Measurements from ENCODE around the gene MAML2.

MAML2 gene

DNA sequence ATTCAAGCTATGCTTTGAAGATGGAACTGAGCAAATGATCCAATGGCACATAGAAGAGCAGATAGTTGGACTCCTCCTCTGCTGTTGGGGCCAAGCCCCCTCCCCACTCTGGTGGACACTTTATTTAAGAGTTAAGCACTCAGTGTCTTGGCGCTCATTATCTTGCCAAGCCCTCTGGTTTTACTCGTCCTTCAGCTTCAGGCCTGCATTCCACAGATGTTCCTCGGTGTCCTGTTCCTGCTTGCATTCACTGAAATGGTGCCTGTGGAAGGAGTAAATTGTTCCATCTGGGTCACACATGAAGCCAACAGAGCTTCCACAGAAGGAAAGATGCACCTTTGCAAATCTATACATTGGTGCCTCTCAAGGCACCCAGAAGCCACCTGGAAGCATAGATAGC lies 26.1 kb downstream of the MAML2 start:
- DNase-seq, result no peak

DNA sequence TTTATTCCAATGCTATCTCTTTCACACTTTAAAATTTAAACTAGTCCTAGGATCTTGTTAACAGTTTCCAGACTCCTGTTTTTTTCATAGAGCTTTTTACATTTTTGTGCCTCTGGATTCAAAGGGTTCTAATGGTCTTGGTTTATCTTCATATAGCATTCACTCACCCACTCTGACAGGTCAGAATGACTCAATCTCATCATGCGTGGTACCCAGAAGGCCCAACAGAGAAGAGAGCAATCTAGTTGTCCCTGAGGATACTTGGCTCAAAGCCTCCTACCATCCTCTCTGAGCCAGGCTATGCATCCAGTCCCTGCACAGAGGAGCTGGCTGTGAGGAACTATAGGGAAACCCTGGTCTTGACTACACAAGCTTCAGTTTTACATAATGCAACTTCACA lies 27.5 kb downstream of the MAML2 start:
- DNase-seq, result no peak

DNA sequence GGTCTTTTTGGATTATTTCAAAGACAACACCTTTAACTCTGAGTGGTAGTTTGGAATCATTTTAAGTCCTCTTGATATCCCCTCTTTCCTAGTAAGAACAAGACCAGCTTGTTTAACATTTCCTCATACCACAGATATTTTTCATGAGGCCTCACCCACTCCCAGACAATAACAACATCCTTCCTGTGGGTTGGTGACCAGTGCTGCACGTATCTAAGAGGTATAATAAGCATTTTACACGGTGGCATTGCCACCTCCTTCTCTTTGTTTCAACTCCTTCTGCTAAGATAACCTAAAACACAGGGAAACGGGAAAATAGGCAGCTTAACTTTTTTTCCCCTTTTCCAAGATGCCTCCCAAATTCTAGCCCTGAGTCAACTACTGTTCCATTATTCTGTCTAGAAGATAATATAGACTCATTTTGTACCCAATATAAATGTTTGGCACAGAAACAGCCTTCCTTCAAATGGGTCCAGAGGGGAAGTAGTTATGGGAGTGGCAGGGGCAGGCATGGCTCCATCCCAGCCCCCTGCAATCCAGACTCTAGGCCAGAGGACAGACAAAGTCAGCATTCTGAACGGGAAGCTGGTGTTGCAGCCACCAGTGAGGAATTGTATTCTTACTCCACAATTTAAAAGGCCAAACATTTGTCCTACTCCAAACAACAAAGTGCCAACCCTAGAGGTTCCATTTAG lies 28.5 kb downstream of the MAML2 start:
- DNase-seq, result no peak

DNA sequence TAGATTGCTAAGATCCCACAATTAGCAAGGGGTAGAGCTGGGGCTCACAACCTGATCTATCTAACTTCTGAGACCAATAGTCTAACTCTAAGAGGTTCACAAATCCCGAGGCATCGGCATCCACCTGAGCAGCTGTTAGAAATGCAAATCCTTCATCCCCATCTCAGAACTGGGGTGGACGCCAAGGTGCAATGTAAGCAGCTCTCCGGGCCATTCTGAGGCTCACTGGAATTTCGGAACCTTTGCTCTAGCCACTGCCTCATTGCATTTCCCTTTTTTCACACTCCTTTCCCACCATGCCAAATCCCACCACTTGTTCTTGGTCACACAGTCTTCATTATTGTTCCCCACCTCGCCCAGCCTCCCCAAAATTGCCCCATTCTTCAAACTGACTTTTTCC lies 29.8 kb downstream of the MAML2 start:
- DNase-seq, result no peak

DNA sequence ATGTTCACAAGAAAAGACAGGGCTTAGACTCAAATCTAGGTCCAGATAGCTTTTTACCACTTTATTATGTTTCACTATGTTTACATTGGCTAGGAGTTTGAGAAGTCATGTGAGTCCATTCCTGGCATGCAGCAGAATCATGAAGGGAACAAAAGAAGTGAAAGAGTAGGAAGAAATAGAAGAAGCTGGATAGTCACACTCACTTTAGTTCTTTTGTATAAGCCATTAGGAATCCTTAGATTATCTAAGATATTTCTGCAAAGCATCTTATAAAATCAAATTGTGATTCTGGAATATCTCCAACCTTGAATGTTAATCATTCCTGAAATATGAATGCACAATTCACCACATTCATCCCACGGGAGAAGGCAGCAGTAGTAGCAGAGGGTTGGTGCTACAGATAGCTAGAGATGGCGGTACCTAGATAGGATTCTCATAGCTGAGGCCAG lies 31.9 kb downstream of the MAML2 start:
- DNase-seq, result no peak

DNA sequence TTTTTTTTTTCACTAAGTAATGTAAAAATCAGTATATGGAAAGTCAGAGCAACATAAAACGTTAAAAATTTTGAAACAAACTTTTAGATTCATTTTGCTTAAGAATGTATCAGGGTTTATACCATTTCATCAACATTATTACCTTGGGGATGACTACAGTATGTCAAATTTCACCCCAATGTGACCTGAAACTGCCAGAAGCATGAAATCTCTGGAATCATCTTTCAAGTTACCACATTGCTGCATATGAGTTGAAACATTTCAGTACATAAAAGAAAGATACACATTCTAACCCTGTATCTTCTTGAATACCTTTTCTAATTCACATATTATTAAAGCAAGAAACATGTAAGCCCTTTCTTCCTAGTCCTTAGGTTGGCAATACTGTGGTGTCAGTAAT lies 32.8 kb downstream of the MAML2 start:
- no peak for DNase-seq

DNA sequence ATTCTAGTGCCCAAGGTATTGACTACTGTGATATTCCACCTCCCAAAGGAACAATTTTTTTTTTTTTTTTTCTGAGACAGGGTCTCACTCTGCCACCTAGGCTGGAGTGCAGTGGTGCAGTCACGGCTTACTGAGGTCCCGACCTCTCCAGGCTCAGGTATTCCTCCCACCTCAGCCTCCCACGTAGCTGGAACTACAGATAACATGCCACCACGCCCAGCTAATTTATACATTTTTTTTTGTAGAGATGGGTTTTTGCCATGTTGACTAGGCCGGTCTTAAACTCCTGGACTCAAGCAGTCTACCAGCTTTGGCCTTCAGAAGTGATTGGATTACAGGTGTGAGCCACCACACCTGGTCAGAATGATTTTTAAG lies 33.4 kb downstream of the MAML2 start:
- no peak for DNase-seq

DNA sequence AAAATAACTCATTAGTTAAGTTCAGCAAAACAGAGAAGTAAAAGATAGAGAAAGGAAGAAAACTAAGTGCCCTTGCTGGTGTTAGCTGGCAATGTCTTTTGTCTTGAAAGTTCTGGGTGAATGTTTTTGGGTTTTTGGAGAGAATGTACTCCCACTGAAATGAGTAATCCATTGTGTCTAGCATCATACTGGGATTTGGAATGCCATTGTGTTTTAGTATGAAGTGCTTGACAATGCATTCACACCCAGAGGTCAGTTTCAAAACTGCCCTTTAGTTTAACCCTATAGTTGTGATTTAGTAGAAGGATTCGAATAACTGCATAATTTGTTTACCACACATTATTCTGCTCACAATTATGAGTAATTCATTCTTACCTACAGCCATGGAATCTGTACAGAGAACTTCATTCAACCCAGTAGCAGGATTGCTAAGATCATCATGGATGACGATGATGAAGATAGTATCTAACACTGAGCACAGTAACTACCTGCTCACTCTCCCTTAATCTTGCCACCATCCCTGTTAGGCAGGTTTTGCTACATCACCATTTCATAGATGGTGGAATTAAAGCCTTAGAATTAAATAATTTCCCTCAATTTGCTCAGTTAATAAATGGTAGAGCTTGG lies 33.9 kb downstream of the MAML2 start:
- DNase-seq, result no peak

DNA sequence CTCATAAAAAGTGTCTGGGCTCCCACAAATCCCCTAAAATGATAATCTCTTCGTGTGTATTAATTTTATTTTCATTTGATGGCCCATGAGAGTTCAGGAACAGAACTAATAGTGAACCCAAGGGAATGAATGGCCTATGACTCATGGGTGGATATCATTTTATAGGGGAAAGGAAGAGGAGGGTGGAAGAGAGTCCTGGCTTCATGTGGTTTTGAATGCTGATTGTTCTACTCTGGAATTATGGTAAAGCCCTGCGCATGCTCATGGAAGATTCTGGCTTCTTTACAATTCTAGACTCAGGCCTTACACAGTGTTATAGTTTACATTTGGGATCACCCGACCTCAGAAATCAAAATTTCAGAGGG lies 35.2 kb downstream of the MAML2 start:
- no peak for DNase-seq

DNA sequence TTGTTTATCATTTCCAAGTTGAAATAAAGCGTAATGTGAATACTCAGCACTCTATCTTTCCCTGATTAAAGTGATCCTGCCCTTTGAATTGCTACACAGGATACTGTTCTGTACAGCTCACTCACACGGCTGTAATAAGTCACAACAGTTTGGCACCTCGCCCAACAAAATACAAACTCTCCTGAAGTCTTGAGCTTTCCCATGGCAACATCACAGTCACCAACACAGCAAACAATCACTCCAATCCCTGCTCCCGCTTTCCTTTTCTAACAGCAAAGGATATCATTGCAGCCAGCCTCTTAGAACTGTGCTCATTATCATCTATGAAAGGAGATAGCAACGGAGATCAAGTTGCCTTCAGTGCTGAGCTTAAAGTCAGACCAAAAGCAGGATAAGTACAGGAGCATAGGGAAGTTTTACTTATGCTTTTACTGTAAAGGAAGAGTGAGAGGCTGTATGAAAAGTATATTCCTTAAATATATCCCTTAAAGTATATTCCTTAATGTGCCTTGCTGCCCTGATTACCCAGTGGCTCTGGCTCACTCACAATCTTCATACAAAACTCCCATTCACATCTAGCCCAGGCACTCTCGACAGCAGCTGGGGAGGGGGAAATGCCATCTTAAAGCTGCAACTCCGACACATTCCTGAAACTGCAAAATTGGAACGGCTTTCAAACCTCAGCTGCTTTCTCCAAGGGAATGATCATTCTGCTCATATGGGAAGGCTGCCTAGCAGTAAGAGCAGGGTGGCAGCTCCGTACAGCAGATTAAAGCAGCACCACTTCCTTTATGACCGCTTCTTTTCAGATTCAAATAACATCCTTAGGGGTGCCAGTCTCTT lies 35.8 kb downstream of the MAML2 start:
- DNase-seq, result no peak

DNA sequence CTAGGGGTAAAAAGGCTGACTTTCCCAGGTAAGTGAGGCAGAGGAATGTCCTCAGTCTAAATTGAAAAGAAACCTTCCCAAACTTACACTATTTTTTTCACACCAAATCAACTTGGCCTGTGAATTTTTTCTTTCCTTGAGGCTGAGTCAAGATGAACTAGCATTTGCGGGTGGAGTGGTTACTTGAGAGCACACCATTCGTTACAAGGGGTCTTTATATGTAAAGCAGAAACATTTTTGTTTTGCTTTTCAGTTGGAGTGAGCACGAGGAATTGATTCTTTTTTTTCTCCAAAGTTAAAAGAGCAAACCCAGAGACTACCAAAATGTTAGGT lies 36.4 kb downstream of the MAML2 start:
- DNase-seq, result no peak

DNA sequence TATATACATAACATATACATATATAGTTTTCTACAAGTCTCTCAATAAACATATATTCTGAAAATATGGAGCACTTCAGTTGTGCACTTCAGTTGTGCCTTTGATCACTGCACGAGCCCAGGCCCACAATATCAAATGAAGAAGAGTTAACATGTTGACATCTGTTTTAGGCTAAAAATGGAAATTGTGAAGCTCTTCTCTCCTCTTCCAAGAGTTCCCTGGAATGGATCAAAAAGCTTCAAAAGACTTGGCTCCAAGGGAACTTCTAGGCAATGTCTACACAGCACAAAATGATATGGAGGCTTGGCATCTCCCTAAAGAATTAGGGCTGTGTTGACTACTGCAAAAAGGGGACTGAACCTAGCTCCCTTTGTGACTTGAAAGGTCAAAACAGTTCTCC lies 36.9 kb downstream of the MAML2 start:
- DNase-seq, result no peak

DNA sequence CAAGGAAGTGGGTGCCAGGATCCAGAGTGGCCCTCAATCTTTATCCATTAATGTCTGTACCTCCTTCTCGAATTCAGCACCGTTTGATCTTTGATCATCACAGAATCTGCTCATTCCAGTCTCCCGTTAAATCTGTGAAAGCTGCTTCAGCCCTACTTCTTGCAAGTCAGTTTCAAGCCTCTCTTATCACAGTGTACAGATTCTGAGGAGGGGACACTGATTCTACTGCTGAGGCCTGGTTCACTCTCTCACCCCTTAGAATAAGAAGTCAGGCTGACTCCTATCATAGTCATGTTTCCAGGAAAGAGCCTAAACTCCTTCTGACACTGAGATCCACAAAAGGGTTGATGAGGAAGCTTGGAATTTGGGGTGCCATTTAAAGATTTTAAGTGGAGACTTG lies 39.0 kb downstream of the MAML2 start:
- DNase-seq, result no peak

DNA sequence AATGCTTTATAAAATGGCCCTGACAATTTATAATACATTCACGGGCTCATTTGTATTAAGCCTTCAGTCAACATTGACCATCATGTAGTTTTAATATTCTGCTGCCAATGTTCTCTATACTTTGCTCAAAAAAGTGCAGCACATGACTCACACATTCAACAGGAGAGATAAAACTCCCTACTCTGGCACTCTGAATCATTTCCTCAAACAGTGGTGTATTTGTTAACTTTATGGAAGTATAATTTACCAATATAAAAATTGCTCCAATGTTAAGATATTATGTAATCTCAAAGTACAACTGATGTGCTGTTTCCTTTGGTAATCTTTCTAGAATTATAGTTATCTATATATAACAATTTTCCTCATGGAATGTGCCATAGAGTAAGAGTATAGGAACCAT lies 39.9 kb downstream of the MAML2 start:
- DNase-seq, result no peak

DNA sequence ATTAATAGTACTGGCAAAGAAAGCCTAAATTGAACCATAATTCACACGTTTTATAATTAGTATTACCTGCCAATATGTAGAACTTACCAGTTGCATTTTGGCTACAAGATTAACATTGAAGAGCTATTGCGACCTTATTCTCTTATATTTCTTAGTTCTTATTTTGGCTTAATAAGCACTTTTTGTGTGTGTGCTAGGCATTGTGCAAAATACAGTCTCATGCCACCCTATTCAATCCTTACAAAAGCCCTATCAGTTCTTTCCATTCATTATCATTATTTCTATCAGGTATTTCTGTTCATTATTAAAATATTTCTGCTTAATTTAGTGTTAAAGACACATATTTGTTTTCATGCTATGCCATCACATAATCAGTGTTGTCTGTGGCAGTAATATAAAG lies 41.2 kb downstream of the MAML2 start:
- DNase-seq, result no peak

DNA sequence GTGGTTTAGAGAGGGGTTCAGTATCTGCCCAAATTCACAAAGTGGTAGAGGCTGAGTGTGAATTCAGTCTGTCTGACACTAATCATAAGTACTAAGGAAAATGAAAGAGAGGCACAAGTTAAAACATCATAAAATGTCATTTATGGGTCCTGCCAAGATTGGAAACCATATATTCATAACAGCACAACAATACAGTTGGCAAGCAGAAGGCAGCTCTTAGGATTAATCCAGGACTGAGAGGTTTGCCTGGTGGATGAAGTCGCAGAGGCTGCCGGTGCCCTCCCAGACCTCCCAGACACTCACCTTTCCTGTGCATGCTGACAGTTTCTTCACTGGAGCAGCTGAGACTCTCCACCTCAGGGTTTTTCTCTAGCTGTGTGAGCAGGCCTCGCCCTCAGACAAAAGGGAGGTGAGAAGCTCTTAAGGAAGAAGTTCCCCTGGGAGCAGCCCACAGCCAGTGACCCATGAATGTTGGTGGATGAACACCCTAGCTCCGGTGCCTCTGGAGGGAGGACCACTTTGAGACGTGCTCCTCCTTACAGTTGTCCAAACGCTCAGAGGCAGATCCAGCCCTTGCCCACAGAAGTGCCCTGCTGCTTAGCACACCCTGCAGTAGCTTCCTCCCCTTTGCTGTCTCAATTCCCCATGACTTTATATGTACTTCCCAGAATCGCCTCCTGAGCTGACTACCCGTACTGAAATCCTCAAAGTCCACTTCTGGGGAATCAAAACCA lies 43.7 kb downstream of the MAML2 start:
- no peak for DNase-seq

DNA sequence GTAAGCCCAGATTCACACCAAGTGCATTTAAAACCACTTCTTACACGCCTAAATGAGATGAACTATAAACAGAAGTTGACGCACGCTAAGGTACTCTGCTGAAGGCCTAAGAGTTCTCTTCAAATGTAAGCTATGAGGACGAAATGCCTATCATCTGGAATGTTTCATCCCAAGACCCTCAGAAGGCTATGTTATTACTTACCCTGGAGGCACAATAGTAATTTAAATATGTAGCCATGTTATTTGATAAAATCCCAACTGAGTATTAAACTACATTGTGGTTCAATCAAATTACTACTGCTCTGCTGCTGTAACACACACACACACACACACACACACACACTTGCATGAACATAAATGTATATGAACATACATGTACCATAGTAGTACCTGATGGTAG lies 47.6 kb downstream of the MAML2 start:
- no peak for DNase-seq

DNA sequence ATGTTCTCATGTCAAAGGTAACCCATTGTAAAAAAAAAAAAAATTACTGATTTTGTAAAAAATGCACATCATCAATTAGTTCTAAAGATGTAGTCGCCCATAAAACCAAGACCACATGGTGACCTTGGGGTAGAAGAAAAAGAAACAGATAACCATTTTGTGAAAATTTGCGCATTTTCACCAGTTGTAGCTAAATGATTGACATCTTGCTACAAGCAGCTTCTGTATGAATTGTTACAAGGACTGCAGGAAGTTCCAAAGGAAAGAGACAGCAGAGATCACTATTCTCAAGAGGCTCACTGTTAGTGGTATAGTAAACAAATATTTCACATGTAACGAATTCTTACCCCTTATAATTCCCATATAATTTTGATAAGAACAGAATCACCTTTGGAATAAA lies 48.7 kb downstream of the MAML2 start:
- DNase-seq, result no peak

DNA sequence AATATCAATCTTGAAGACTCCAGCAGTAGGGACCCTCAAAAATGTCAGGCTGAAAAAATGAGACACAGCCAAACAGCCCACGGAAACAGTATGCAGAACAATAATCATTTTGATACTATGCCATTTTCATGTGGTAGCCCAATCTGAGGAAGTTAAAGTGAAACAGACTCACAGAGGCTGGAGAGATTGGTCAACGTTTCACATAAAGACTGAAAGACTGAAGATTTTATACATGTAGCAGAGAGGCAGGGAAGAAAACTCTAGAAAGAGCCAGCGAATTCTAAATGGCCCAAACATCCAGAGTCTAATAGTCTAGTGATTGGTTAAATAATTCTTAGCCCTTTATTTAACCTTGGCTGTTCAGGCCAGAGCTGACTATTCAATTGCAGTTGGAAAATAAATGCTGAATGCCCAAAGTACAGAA lies 49.4 kb downstream of the MAML2 start:
- no peak for DNase-seq

DNA sequence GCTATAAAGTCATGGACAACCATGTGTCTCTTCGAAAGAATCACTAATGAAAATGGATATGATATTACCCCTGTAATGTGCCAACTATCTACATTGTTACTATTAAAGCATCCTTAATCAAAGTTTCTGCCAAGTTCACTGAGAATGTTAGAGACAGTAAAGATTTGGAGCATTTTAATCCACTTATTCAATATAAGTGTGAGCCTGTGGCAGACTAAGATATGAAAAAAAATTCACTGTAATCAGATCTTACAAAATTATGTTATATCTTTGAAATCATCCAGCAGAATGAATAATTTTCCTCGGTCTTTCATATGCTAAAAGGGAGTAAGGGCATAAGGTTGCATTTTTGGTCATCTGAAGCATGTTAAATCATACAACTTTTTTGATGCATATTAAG lies 49.9 kb downstream of the MAML2 start:
- DNase-seq, result no peak

DNA sequence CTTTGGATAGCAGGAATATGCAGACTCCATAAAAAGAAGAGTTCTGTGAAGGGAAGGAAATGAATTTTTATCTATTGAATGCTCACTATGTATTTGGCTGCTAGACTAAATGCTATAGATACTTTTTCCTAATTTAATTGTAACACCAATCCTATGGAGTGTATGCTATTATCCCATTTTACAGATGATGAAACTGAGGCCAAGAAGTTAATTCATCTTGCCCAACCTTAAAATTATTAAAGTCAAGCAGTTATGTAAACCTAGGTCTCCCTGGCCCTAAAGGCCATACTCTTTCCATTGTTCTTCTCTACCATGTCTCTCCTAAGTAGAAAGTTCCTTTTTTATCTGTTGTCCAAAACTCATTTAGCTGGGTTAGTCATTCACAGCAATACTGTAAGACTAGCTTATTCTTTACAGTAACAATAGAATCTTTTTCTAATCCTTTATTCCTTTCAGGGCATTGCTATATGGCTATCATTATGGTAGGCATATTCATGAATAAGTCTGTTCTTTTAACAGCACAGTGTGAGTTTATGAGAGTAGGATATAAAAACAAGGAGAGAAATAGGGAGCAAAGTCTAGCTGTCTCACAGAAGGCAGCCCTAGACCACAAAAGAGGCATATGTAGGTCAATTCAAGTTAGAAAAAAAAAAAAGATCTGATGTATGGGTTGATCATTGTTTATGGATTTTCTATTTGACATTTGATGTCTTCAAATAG lies 50.5 kb downstream of the MAML2 start:
- DNase-seq, result no peak

DNA sequence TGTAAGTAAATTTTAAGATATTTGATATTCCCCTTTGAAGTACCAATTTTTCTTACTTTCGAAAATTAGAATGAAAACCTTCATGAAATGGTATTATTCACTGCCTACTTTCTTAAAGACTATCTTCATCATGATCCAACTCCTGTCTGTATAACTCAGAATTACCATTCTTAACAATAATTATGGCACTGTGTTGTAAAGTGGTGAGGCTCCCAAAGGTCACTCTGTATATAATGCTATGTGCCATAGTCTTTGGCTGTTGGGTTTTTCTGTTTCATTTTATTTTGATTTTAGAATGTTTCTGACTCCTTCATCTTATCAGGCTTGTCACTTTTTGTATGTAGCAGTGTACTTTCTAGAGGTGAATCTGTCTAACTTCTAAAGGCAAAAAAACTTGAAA lies 52.4 kb downstream of the MAML2 start:
- no peak for DNase-seq

DNA sequence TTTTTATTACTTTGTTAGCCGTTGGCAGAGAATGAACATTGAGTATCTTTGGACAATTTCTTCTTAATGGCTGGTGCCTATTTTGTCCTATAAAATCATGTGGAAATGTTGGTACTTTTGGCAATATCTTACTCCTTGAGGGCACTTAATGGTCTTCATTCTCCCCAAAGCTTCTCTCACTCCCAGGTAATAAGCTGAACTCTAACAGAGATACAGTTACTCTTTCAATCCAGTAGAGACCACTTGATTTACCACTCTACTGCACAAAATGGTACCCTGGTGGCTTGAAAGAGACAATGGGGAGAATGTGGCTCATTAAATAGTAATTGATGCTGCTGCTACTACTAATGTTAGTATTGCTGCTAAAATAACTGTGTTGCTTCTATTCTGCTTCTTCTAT lies 53.0 kb downstream of the MAML2 start:
- no peak for DNase-seq

Measured in activated CD4-positive, alpha-beta T cell treated with anti-CD3 and anti-CD28 coated beads, Interleukin-2, amount 50 U/mL, for 48 hours (primary cell).